ENCODE data around the gene NFIX.

- TF ChIP-seq CTCF (IDR thresholded peaks at IDR 0.05) (no peak), POLR2A (IDR thresholded peaks at IDR 0.05) (no peak)
These were observed 38.0 kb downstream of the NFIX start for GRCh38 chr19:13033244-13033643.

Data from ovary (tissue), 3 donors.